CD4-positive, alpha-beta T cell treated with Interleukin-2 at 100 ng/mL for 4 hours (primary cell): Measurements from ENCODE around the gene TTC24.
A peak's percentile ranks its signal among the peaks of the same experiment; 100 is the strongest.
"Not testable (repeated sequence)": the region's sequence is repeated elsewhere in the genome, so short reads cannot be mapped to it uniquely, and the experiment has no call there.

Experiments
- DNase-seq: peaks from one replicate; pipeline ENCODE4 v3.0.0-alpha.2; 2020; ENCODE audit warnings: low spot score

Gene TTC24

GRCh38 chr1:156608981-156609380, 29.5 kb downstream of the TTC24 start:
- peak; percentile 66 for DNase-seq

- not testable (repeated sequence) for DNase-seq
Observed at GRCh38 chr1:156610072-156610471, 30.5 kb downstream of the TTC24 start.

- DNase-seq = no peak
Observed at GRCh38 chr1:156612666-156613065, 33.1 kb downstream of the TTC24 start.

- no peak for DNase-seq
Observed at GRCh38 chr1:156615946-156616345, 36.4 kb downstream of the TTC24 start.

- DNase-seq = no peak
Observed at GRCh38 chr1:156616463-156616862, 36.9 kb downstream of the TTC24 start.

GRCh38 chr1:156618853-156619581, 39.5 kb downstream of the TTC24 start, which contains the start of gene HAPLN2:
HAPLN2 (plus strand) TSS chr1:156619415; CDS start chr1:156623491, 4,076 bp downstream.
- DNase-seq = no peak

- no peak for DNase-seq
Observed at GRCh38 chr1:156619582-156619955, 40.0 kb downstream of the TTC24 start.

GRCh38 chr1:156622581-156623297, 43.2 kb downstream of the TTC24 start:
- no peak for DNase-seq

- peak; percentile 20 for DNase-seq
Observed at GRCh38 chr1:156623946-156624813, 44.7 kb downstream of the TTC24 start.

- no peak for DNase-seq
Observed at GRCh38 chr1:156624814-156625435, 45.4 kb downstream of the TTC24 start.

- peak; percentile 59 for DNase-seq
Observed at GRCh38 chr1:156625436-156626078, 46.0 kb downstream of the TTC24 start.

GRCh38 chr1:156626079-156626438, 46.5 kb downstream of the TTC24 start:
- no peak for DNase-seq

GRCh38 chr1:156627313-156627880, 47.9 kb downstream of the TTC24 start:
- DNase-seq = peak; percentile 43

GRCh38 chr1:156629823-156630449, 50.4 kb downstream of the TTC24 start:
- no peak for DNase-seq

GRCh38 chr1:156631152-156631551, 51.6 kb downstream of the TTC24 start:
- DNase-seq = not testable (repeated sequence)

- DNase-seq = no peak
Observed at GRCh38 chr1:156632355-156632754, 52.8 kb downstream of the TTC24 start.
